ENCODE measurements around the gene KRT37.
"Not testable (repeated sequence)": the region's sequence is repeated elsewhere in the genome, so short reads cannot be mapped to it uniquely, and the experiment has no call there.

Gene KRT37

DNA sequence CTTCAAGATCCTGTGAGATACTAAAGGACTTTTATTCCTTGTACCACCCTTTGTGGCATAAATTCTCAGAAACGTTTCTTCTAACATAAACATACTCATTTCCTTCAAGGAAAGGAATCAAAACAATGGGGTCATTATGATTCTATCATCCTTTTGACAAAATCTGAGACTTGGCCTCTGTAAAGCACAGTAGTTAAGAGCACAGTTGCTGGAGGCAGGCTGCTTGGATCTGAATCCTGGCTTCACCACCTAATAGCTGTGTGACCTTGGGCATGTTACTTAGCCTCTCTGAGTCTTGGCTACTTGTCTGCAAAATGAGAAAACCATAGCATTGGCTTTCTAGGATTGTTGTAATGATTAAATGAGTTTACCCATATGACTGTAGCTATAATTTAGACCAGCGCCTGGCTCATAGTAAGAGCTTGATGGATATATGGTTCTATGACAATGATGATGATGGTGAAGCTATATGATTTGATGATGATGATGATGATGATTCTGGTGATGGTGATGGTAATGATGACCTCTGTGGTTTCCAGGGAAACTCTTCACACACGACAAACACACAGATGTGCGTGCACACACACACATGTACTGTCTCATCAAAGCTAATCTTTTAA lies 20.9 kb downstream of the KRT37 start:
- no peak for DNase-seq

DNA sequence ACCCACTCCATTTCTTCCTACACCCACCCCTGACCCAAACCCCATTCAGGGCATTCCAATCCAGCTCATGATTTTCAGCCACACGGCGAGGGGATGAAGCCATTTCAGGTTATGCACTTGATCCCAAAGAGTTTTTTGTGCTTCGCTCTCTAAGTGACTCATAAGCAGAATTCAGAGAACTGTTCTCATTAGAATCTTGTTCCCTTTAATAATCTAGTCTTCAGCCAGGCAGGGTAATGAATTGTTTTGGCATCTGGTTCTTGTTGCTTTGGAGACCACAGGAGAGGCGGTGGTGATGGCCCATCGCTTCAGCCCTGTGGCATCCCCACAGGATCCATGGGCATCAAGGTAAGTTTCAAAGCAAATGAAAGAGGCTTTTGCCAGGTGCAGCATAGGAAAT lies 22.2 kb downstream of the KRT37 start:
- no peak for DNase-seq

DNA sequence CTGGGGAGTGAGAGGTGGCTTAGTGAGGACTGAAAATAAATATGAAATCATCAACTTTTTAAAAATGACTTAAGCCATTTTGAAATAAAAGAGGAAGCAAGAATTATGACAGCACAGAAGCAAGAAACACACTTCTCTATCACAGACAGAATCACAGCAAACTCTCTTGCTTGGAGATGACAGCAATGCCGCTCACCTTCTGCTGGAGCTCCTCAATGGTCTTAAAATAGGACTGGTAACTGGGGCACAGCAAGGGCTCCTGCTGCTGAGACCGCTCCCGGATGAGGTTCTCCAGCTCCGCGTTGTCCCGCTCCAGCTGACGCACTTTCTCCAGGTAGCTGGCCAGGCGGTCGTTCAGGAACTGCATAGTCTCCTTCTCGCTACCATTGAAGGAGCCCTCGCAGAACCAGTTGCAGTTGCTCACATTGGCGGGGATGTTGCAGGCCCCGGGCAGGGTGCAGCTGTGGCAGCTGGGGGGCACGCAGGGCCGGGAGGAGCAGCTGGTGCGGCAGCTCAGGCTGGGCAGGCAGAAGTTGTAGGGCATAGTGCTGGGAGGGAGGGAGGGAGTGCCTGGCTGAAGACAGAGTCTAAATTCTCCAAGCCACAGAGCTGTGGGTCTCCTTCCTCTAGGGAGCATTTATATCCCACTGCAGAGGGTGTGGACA lies 27.3 kb downstream of the KRT37 start, which contains the start of gene KRT31:
TSS of gene KRT31 (minus strand) at position 613 of the 665 bp plus-strand sequence. CDS start at position 544, 69 bp downstream.
- DNase-seq = no peak

GRCh38 chr17:41396340-41396739 lies 28.0 kb downstream of the KRT37 start:
- DNase-seq = no peak

DNA sequence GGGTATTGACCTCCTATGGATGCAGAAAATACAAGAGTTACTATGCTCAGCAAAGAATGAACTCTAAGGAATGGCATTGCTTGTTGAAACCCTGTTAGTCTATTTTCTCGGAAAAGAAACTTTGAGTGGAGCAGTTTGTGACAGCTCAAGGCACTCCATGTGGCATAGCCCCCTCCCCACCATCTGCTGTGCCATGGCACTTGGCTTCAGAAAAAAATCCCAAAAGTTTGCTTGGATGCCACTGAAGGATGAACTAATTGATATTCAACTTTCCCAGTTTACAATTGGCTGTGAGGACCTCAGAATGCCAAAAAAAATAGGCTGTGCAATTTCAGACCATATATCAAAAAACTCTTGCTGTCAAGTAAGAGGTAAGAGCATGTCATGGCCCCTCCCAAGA lies 28.8 kb downstream of the KRT37 start:
- no peak for DNase-seq

GRCh38 chr17:41395044-41395443 lies 29.3 kb downstream of the KRT37 start:
- DNase-seq = not testable (repeated sequence)

DNA sequence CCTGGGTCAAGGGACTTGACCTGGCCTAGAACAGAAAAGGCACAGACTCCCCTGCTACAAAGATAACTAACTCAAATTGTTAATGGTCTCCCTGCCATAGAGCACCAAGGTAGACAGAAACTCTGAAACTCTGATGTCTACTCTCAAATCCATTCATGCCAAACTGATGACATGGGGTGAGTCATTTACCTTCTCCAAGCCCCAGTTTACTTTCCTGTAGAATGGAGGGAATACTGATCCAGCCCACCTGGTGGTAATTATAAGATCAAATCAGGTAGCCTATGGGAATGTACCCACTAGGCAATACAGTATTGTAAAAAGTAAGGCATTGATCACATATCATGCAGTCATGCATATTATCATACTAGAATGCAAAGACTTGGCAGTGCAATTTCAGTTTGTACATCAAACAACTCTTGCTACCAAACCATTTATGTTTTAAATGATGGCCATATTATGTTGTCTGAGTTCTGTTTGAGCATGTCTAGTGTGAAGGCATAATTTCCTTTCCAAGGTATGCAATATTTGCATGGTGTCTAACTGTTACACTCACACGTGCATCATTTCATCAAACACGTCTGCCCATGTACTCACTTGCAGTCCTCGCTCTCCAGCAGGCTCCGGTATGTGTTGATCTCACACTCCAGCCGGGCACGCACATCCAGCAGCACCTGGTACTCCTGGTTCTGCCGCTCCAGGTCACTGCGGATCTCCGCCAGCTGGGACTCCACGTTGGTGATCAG lies 30.0 kb downstream of the KRT37 start:
- no peak for DNase-seq

DNA sequence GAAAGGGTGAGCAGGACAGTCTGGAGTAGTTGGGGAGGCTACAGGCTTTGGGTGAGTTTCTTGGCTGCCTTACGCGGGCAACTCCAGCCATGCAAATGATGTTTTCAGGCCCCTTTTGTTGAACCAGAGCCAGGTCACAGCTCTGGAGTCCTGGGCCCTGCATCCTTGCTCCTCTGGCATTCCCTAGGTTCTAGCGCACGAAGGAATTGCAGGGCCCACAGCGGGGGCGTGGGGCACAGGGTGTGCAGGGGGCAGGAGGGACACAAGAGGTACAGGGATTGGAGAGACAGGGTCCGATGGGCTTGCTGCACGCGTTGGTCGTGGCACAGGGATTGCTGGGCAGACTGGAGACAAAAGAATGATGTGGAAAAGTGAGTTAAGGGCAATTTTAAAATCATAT lies 30.6 kb downstream of the KRT37 start:
- DNase-seq = no peak

GRCh38 chr17:41393294-41393693 lies 31.1 kb downstream of the KRT37 start:
- DNase-seq = no peak

DNA sequence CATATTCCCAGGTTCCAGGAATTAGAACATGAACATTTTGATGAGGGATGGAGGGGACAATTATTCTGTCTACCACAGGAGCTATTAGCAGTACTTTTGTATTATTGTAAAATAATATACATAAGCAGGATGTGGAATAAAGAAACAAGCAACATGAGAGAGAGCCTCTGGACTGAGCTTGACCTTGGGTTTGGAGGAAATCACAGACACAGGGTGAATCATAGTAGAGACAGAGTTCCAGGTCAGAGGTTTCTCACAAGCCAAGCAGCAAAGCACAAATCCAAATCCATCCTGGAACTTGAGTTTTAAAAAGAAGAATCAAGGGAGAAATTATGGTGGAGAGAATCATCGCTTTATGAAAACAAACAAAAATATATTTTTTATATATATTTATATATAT lies 32.1 kb downstream of the KRT37 start:
- DNase-seq = no peak

GRCh38 chr17:41391535-41391934 lies 32.9 kb downstream of the KRT37 start:
- DNase-seq = no peak

DNA sequence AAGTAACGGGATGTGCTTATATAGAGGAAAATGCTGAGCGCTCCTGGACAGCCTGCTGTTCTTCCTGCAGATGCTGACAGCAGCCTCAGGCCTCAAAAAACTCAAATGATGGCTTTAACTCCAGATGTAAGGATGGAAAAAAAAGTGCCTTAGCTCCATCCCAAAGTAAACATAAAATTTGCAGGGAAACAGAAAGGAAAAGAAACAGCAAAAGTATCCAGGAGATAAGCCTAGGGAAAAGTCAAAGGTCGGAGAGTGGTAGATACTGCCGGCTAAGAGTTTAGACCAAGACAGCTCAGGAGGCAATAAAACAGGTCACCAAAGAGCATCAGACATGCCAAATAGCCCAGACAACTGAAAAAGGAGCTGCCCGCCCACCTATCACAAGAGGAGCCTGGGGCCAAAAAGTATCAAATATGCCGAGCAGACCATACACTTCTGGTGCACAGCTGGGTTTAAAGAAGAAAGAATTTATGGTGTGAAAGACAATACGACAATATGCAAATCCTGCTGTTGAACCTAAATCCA lies 33.9 kb downstream of the KRT37 start:
- no peak for DNase-seq

DNA sequence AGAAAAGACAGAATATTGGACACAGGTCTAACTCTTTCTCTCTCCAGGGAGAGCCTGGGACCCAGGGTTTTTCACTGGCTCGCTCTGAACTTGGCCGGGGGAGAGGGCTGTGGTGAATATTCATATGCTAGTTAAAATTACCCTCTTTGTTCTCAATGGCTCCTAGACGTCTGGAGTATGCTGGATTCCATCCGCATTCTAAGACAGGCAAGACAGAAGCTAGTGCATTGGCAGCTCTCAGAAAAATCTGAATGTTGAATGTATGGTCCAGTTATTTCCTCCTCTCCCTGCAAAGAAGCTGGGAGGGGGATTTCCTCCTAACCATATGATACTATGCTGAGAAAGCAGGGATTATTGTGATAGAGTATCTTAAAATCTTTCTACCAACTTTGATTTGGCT lies 36.7 kb downstream of the KRT37 start:
- no peak for DNase-seq

DNA sequence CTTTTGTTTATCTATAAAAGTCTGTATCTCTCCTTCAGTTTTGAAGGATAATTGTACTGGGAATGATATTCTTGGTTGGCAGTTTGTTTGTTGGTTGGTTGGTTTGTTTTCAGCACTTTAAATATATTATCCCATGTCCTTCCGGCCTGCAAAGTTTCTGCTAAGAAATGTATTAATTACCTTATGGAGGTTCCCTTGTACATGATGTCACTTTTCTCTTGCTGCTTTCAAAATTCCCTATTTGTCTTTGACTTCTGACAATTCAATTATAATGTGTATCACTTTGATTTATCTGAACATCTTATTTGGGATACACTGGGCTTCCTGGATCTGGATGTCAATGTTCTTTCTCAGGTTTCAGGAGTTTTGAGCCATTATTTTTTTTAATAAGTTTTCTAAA lies 38.2 kb downstream of the KRT37 start:
- no peak for DNase-seq

DNA sequence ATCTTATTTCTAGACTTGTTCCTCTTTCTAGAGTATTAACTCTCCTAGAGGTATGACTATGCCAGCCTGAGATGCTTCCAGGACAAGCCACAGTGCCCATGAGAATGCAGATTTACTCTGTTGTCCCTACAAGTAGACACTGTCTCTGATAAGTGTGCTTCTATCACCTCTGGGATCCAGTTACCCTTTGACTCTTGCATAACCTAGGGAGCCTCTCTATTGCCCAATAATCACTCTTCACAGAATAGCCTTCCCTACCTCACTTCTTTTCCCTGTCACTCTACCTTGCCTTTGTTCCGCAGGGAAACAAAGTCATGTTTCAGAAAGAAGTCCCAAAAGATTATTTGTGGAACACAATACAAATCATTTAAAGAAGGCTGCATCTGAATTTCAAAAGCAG lies 40.7 kb downstream of the KRT37 start:
- no peak for DNase-seq

GRCh38 chr17:41382394-41382793 lies 42.0 kb downstream of the KRT37 start:
- DNase-seq = no peak

DNA sequence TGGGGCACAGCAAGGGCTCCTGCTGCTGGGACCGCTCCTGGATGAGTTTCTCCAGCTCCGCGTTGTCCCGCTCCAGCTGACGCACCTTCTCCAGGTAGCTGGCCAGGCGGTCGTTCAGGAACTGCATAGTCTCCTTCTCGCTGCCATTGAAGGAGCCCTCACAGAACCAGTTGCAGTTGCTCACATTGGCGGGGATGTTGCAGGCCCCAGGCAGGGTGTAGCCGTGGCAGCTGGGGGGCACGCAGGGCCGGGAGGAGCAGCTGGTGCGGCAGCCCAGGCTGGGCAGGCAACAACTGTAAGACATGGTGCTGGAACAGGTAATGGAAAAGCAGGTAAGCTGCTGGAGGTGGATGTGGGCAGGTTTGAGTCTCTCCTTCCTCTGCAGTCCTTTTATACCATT lies 42.4 kb downstream of the KRT37 start, which contains the start of gene KRT34:
TSS of gene KRT34 (minus strand) at position 364 of the 400 bp plus-strand sequence. CDS start at position 304, 60 bp downstream.
- not testable (repeated sequence) for DNase-seq

GRCh38 chr17:41380091-41380490 lies 44.3 kb downstream of the KRT37 start:
- not testable (repeated sequence) for DNase-seq

- DNase-seq = no peak
Measured at GRCh38 chr17:41377546-41377945, 46.8 kb downstream of the KRT37 start.

All from activated CD8-positive, alpha-beta memory T cell treated with anti-CD3 and anti-CD28 coated beads, Interleukin-2, amount 50 U/mL, for 48 hours (primary cell).